NB4 (cell line): ENCODE data around the gene PDE1A.

ENCODE experiments used
- MYC ChIP-seq: IDR thresholded peaks from 2 replicates; pipeline ENCODE4 v1.6.1; 2011; ENCODE audit warnings: low read depth, low read length
- POLR2A ChIP-seq: IDR thresholded peaks from 2 replicates; pipeline ENCODE4 v1.6.1; 2011; ENCODE audit warnings: mild to moderate bottlenecking; ENCODE audit not compliant: insufficient read length; ENCODE audit errors: extremely low read depth
- TF ChIP-seq, protein P1 (sequence below): IDR thresholded peaks from one replicate; pipeline ENCODE4 v1.5.1; 2012; ENCODE audit warnings: low read depth, low read length

DNA sequence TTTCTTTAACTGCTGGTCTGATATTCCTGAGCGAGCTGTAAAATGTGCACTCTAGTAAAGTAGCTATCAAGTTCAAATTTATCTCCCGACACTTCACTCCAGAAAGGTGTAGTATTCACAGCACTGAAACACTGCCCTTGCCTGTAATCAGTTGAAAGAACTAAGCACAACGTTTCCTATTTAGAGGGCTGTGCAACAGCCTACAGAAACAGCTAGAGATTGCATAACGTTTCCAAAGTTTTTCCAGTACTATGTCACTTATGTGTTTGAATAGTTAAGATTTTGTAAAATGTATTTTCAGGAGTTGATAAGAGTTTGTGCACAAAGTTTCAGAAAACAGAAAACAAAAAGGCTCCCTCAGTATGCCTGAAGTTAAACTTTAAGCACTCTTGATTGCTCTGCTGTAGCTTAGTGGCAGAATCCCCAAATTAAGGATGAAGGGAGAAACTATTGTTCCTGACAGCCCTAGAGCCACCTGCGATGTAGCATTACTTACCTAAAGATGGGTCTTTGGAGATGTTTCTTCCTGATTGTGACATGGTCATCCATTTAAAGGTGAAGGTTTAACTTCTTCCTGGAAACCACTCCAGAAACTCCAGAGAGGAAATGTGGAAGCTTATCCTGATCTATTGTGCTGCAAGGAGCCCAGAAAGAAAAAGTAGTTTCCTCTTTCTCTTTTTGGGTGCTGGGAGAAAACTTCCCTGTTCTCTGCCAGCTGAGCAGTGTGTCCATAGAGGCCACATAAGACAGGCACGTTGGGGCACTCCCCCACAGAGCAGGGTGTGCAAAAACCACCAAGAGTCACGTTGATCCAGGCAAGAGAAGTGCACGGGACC lies 536 bp downstream of the PDE1A start:
- TF ChIP-seq, protein P1, sequence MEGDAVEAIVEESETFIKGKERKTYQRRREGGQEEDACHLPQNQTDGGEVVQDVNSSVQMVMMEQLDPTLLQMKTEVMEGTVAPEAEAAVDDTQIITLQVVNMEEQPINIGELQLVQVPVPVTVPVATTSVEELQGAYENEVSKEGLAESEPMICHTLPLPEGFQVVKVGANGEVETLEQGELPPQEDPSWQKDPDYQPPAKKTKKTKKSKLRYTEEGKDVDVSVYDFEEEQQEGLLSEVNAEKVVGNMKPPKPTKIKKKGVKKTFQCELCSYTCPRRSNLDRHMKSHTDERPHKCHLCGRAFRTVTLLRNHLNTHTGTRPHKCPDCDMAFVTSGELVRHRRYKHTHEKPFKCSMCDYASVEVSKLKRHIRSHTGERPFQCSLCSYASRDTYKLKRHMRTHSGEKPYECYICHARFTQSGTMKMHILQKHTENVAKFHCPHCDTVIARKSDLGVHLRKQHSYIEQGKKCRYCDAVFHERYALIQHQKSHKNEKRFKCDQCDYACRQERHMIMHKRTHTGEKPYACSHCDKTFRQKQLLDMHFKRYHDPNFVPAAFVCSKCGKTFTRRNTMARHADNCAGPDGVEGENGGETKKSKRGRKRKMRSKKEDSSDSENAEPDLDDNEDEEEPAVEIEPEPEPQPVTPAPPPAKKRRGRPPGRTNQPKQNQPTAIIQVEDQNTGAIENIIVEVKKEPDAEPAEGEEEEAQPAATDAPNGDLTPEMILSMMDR: no peak
- TF ChIP-seq MYC (no peak), POLR2A (no peak)
